IMR-90 (cell line): ENCODE data around the gene CACNA1F. TPM values are rescaled to one million over a fixed set of nuclear protein-coding genes. Genes with fewer than 3 reads are reported as not detected.

Experiments
- ATAC-seq: fragments of 200-7000 bp; cut with Tn5 transposase; 2 replicates; pipeline ENCODE4 v1.9.1; 2020; ENCODE audit warnings: low read depth, mild to moderate bottlenecking, moderate library complexity
- BruUV-seq: library from RNA; stranded (reverse); fragments of 400-500 nt; replicated peaks from 2 replicates; lab custom pipeline; 2021; lab: Mats Ljungman, UMichigan
- CTCF ChIA-PET: fragments of 300-600 bp; formaldehyde crosslinking; extraction: SDS; loops from one replicate; lab custom pipeline; 2021; ENCODE audit warnings: antibody characterized with exemption; lab: Yijun Ruan, JAX
- POLR2A ChIA-PET: fragments of 300-600 bp; sonication (Branson Sonifier 250); formaldehyde crosslinking; loops from one replicate; lab custom pipeline; 2022; ENCODE audit warnings: antibody characterized with exemption; ENCODE audit not compliant: unreplicated experiment; lab: Charles Lee
- DNase-seq: peaks from one replicate; pipeline ENCODE4 v3.0.0; 2013
- H2AFZ ChIP-seq: replicated peaks from 2 replicates; pipeline ENCODE3; 2013; ENCODE audit warnings: low read length, mild to moderate bottlenecking; ENCODE audit not compliant: poor library complexity
- H2AK5ac ChIP-seq: 2 replicates; pipeline ENCODE4 v1.6.1; 2013; ENCODE audit warnings: low read depth, low read length, inconsistent platforms
- H2AK9ac ChIP-seq: replicated peaks from 2 replicates; pipeline ENCODE3; 2013; ENCODE audit warnings: mild to moderate bottlenecking, low read depth, low read length, moderate library complexity; ENCODE audit not compliant: poor library complexity
- H2BK120ac ChIP-seq: 2 replicates; pipeline ENCODE4 v1.6.1; 2013; ENCODE audit warnings: low read depth, low read length, inconsistent platforms
- H2BK15ac ChIP-seq: 3 replicates; pipeline ENCODE4 v1.6.1; 2013; ENCODE audit warnings: low read depth, low read length, inconsistent platforms
- H2BK20ac ChIP-seq: 2 replicates; pipeline ENCODE4 v1.6.1; 2013; ENCODE audit warnings: low read depth, mild to moderate bottlenecking, inconsistent platforms, low read length, moderate library complexity
- H2BK5ac ChIP-seq: 2 replicates; pipeline ENCODE4 v1.6.1; 2013; ENCODE audit warnings: mild to moderate bottlenecking, low read depth, low read length, inconsistent platforms; ENCODE audit not compliant: poor library complexity, severe bottlenecking
- H3K14ac ChIP-seq: replicated peaks from 2 replicates; pipeline ENCODE4 v1.6.1; 2013; ENCODE audit warnings: low read depth, low read length, inconsistent platforms
- H3K18ac ChIP-seq: 2 replicates; pipeline ENCODE4 v1.6.1; 2013; ENCODE audit warnings: low read depth, low read length, control low read depth
- H3K23ac ChIP-seq: 2 replicates; pipeline ENCODE4 v1.6.1; 2013; ENCODE audit warnings: low read depth, low read length, inconsistent platforms
- H3K27ac ChIP-seq: 2 replicates; pipeline ENCODE4 v1.5.1; 2013; ENCODE audit warnings: mild to moderate bottlenecking, control low read depth, low read length; ENCODE audit not compliant: insufficient read depth
- H3K27me3 ChIP-seq: 2 replicates; pipeline ENCODE4 v1.6.1; 2013; ENCODE audit warnings: low read length; ENCODE audit not compliant: control insufficient read depth, insufficient read depth
- H3K36me3 ChIP-seq: 2 replicates; pipeline ENCODE4 v1.6.1; 2013; ENCODE audit warnings: low read length, mixed read lengths; ENCODE audit not compliant: control insufficient read depth, insufficient read depth
- H3K4ac ChIP-seq: 2 replicates; pipeline ENCODE4 v1.6.1; 2013; ENCODE audit warnings: low read depth, low read length, inconsistent platforms
- H3K4me1 ChIP-seq: 2 replicates; pipeline ENCODE4 v1.6.1; 2013; ENCODE audit warnings: low read length, mixed read lengths; ENCODE audit not compliant: control insufficient read depth, insufficient read depth
- H3K4me2 ChIP-seq: 2 replicates; pipeline ENCODE4 v1.6.1; 2013; ENCODE audit warnings: low read depth, mild to moderate bottlenecking, control low read depth, low read length, moderate library complexity
- H3K4me3 ChIP-seq: 2 replicates; pipeline ENCODE4 v1.5.1; 2013; ENCODE audit warnings: low read depth, mild to moderate bottlenecking, control low read depth, low read length, moderate library complexity; ENCODE audit not compliant: insufficient read depth
- H3K56ac ChIP-seq: 2 replicates; pipeline ENCODE4 v1.6.1; 2013; ENCODE audit warnings: low read length, inconsistent platforms; ENCODE audit not compliant: insufficient read depth; ENCODE audit errors: extremely low read depth
- H3K79me1 ChIP-seq, 2 experiments: 2 replicates each; pipeline ENCODE4 v1.6.1; 2013; ENCODE audit warnings: low read length in 2 of 2, inconsistent platforms in 1 of 2, low read depth in 1 of 2
- H3K9ac ChIP-seq: 2 replicates; pipeline ENCODE4 v1.6.1; 2013; ENCODE audit warnings: low read depth, low read length, control low read depth
- H3K9me1 ChIP-seq: 2 replicates; pipeline ENCODE4 v1.6.1; 2013; ENCODE audit warnings: low read length, inconsistent platforms; ENCODE audit not compliant: insufficient read depth
- H3K9me3 ChIP-seq: 2 replicates; pipeline ENCODE4 v1.6.1; 2013; ENCODE audit warnings: low read length; ENCODE audit not compliant: control insufficient read depth, insufficient read depth
- H4K20me1 ChIP-seq: 2 replicates; pipeline ENCODE4 v1.6.1; 2013; ENCODE audit warnings: low read length, inconsistent platforms; ENCODE audit not compliant: insufficient read depth
- H4K5ac ChIP-seq: 2 replicates; pipeline ENCODE4 v1.6.1; 2013; ENCODE audit warnings: mild to moderate bottlenecking, low read depth, low read length, control low read depth
- H4K8ac ChIP-seq, 2 experiments: 2 replicates each; pipeline ENCODE4 v1.6.1; 2013; ENCODE audit warnings: low read depth in 2 of 2, low read length in 2 of 2, control low read depth in 1 of 2, inconsistent platforms in 1 of 2
- H4K91ac ChIP-seq: 2 replicates; pipeline ENCODE4 v1.6.1; 2013; ENCODE audit warnings: low read depth, low read length, inconsistent platforms; ENCODE audit not compliant: insufficient read depth
- BHLHE40 ChIP-seq: fragments of 150-350 bp; IDR thresholded peaks from 2 replicates; pipeline ENCODE4 v1.6.1; 2016; ENCODE audit warnings: mild to moderate bottlenecking, low read depth, low read length
- CEBPB ChIP-seq: IDR thresholded peaks from 2 replicates; pipeline ENCODE4 v1.6.1; 2012; ENCODE audit warnings: low read depth, low read length, improper control_type of control experiment
- CHD1 ChIP-seq: IDR thresholded peaks from 2 replicates; pipeline ENCODE4 v1.6.1; 2012; ENCODE audit warnings: low read depth, low read length, improper control_type of control experiment
- MAZ ChIP-seq: IDR thresholded peaks from 2 replicates; pipeline ENCODE4 v1.6.1; 2012; ENCODE audit warnings: low read depth, mild to moderate bottlenecking, low read length, improper control_type of control experiment, moderate library complexity, borderline replicate concordance
- MXI1 ChIP-seq: IDR thresholded peaks from 2 replicates; pipeline ENCODE4 v1.6.1; 2012; ENCODE audit warnings: low read depth, mild to moderate bottlenecking, low read length, moderate library complexity, borderline replicate concordance
- POLR2A ChIP-seq: IDR thresholded peaks from 2 replicates; pipeline ENCODE4 v1.6.1; 2012; ENCODE audit warnings: mild to moderate bottlenecking, low read depth, low read length
- RAD21 ChIP-seq: IDR thresholded peaks from 2 replicates; pipeline ENCODE4 v1.6.1; 2012; ENCODE audit warnings: low read length, improper control_type of control experiment
- RCOR1 ChIP-seq: IDR thresholded peaks from 2 replicates; pipeline ENCODE4 v1.6.1; 2012; ENCODE audit warnings: mild to moderate bottlenecking, low read length, improper control_type of control experiment; ENCODE audit not compliant: insufficient replicate concordance
- RFX5 ChIP-seq: IDR thresholded peaks from 2 replicates; pipeline ENCODE4 v1.8.0; 2012; ENCODE audit warnings: low read depth, mild to moderate bottlenecking, low read length, moderate library complexity
- dilution Hi-C: fragments of 300-500 bp; cut with HindIII; formaldehyde crosslinking; loops from one replicate; pipeline ENCODE4 v1.14.3; 2018; ENCODE audit warnings: low sequenced_read_pairs; ENCODE audit not compliant: unreplicated experiment
- in situ Hi-C: fragments of 300-500 bp; cut with MboI; formaldehyde crosslinking; loops from 3 replicates; pipeline ENCODE4 v1.14.3; 2019; ENCODE audit warnings: low sequenced_read_pairs, inconsistent platforms, mixed read lengths
- intact Hi-C: fragments of 100-400 bp; cut with micrococcal nuclease; formaldehyde crosslinking; loops from 2 replicates; pipeline ENCODE4 v1.10.0; 2022
- polyA plus RNA-seq, 3 experiments: library from polyadenylated mRNA; depleted of rRNA; stranded (reverse); fragments of >200 nt; gene quantifications; 2 replicates each; pipeline ENCODE4 v1.2.3, GENCODE V29; 2012; ENCODE audit warnings: low replicate concordance in 1 of 3
- total RNA-seq: library from RNA; depleted of rRNA; stranded (reverse); fragments of >200 nt; gene quantifications from 2 replicates; pipeline ENCODE4 v1.2.3, GENCODE V29; 2012
- TF ChIP-seq, protein P1 (sequence below): conservative IDR thresholded peaks from 2 replicates; pipeline ENCODE4 v1.5.1; 2012; ENCODE audit warnings: mild to moderate bottlenecking, low read depth, low read length, improper control_type of control experiment

CACNA1F gene
- total and polyA plus RNA-seq, 2 of the 4 experiments (the other 2 are of a cell fraction): not detected

DNA sequence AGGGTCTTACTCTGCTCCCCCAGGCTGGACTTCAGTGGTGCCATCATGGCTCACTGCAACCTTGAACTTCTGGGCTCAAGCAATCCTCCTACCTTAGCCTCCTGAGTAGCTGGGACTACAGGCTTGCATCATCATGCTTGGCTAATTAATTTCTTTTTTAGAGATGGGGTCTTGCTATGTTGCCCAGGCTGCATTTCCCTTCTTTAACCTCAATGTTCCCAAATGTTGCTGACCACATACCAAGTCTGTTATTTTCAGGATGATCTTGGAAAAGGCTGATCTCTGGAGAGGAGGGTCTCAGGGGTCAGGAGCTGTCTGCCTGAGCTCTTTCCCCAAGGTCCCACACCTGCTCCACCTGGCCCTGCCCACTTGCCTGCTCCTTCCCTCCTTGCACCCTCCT lies 13.0 kb downstream of the CACNA1F start:
- no peak overlapping the region for H4K5ac ChIP-seq
- H3K27me3 ChIP-seq: peaks cover 2% of the 10 kb centered on the region
- H4K8ac ChIP-seq: no peak overlapping the region
- DNase-seq (no peak), ATAC-seq (no peak)
- no peaks in the 10 kb centered on the region for H3K9me1 ChIP-seq
- H3K14ac ChIP-seq: no peak overlapping the region
- H2AFZ ChIP-seq: no peak overlapping the region
- ChIA-PET CTCF (no interaction called here), POLR2A (no interaction called here)
- peaks cover 2% of the 10 kb centered on the region for H3K9me3 ChIP-seq
- no peaks in the 10 kb centered on the region for H3K4me1 ChIP-seq
- H3K4me3 ChIP-seq: no peak overlapping the region
- H4K20me1 ChIP-seq: no peaks in the 10 kb centered on the region
- in situ Hi-C loops: no loop called here
- no TSS peak for BruUV-seq
- dilution Hi-C loops: no loop called here
- no peak overlapping the region for H2BK15ac ChIP-seq
- H3K4ac ChIP-seq: no peak overlapping the region
- no peak overlapping the region for H3K4me2 ChIP-seq
- intact Hi-C loops: no loop called here
- H3K9ac ChIP-seq: no peak overlapping the region
- TF ChIP-seq CHD1 (no peak), RFX5 (no peak), RCOR1 (no peak), RAD21 (no peak), MXI1 (no peak), CEBPB (no peak), BHLHE40 (no peak), MAZ (no peak), POLR2A (no peak)
- TF ChIP-seq, protein P1, sequence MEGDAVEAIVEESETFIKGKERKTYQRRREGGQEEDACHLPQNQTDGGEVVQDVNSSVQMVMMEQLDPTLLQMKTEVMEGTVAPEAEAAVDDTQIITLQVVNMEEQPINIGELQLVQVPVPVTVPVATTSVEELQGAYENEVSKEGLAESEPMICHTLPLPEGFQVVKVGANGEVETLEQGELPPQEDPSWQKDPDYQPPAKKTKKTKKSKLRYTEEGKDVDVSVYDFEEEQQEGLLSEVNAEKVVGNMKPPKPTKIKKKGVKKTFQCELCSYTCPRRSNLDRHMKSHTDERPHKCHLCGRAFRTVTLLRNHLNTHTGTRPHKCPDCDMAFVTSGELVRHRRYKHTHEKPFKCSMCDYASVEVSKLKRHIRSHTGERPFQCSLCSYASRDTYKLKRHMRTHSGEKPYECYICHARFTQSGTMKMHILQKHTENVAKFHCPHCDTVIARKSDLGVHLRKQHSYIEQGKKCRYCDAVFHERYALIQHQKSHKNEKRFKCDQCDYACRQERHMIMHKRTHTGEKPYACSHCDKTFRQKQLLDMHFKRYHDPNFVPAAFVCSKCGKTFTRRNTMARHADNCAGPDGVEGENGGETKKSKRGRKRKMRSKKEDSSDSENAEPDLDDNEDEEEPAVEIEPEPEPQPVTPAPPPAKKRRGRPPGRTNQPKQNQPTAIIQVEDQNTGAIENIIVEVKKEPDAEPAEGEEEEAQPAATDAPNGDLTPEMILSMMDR: no peak
- no peaks in the 10 kb centered on the region for H3K36me3 ChIP-seq
- no peak overlapping the region for H3K23ac ChIP-seq
- H2AK9ac ChIP-seq: no peak overlapping the region
- H2BK120ac ChIP-seq: no peak overlapping the region
- H4K91ac ChIP-seq: no peak overlapping the region
- no peak overlapping the region for H3K27ac ChIP-seq
- H3K56ac ChIP-seq: no peak overlapping the region
- H3K18ac ChIP-seq: no peak overlapping the region
- H2BK20ac ChIP-seq: no peak overlapping the region
- H2BK5ac ChIP-seq: no peak overlapping the region
- no peak overlapping the region for H2AK5ac ChIP-seq
- no peaks in the 10 kb centered on the region for H3K79me1 ChIP-seq
